HG03175 (cell line): ENCODE measurements around the gene CEP78.
"Not testable (repeated sequence)": the region's sequence is repeated elsewhere in the genome, so short reads cannot be mapped to it uniquely, and the experiment has no call there.

Experiments used
- ATAC-seq: cut with Tn5 transposase; IDR thresholded peaks from one replicate; pipeline ENCODE4 v1.9.1; 2021; ENCODE audit warnings: mild to moderate bottlenecking, moderate library complexity; ENCODE audit not compliant: unreplicated experiment

CEP78 gene

GRCh38 chr9:78235256-78235761 lies 566 bp upstream of the CEP78 start:
- no peak for ATAC-seq

DNA sequence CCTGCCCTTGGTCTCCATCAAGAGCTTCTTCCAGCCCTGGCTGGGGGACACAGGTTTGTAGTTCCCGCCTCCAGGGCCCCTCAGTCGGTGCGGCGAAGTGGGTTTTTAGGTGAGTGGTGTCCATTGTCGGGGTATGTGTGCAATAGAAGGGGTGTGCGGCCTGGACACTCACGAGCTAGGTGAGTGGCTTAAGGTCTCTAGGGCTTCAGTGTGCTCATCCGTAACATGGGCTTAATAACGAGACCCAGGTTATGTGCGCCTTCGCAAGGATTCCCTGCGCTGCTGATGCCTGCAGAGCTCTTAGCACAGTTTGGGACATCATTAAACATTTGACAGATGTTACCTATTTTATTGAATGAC lies 656 bp downstream of the CEP78 start:
- peak; percentile 17 for ATAC-seq

- no peak for ATAC-seq
These were observed 2.5 kb downstream of the CEP78 start for GRCh38 chr9:78238046-78239038.

DNA sequence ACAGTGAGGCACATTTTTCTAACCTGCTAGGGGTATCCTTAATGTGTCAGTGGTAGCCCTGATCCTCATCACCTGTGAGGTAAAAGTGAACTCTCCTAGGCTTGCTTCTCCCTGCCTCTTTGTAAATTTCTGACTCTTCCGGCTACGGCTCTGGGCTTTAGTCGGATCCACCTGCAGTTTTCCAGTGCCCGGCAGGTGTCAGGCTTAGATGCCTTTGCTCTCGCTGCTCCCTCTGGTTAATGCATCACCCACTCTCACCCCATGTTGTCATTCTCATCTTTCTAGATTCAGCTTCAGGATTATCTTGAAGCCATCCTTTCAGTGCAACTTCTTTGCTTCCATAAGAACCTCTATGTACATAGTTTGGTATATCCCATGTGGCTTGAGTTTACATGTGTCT lies 3.6 kb downstream of the CEP78 start:
- no peak for ATAC-seq

DNA sequence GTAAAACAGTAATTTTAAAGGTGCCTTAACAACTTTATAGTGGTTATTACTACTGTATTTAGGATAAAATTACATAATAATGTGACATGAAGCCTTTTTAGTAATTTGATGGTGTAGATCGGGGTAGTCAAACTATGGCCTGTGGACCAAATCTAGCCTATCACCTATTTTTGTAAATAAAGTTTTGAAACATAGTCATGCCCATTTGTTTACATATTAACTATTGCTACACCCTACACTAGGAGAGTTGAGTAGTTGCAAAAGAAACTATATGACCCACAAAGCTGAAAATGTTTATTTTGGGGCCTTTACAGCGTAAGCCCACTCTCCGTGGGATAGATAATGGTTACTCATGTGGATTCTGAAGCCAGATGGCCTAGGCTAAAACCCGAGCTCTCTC lies 6.2 kb downstream of the CEP78 start:
- no peak for ATAC-seq

- no peak for ATAC-seq
These were observed 7.3 kb downstream of the CEP78 start for GRCh38 chr9:78243130-78243529.

DNA sequence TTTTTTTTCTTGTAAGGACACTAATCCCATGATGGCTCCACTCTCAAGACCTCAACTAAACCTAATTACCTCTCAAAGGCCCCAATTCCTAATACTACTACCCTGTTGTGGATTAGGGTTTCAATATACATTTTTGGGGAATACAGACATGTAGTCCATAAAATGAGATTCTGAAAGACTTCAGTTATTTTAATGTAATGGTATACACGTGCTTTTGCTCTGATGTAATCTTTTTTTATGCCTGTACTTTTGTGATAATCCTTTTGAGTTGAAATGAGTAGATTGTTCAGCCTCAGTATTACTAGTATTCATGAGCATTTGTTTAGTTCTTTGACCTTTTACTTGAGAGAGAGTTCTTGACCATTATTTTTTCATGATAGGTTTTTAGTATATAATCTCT lies 9.5 kb downstream of the CEP78 start:
- no peak for ATAC-seq

- ATAC-seq = no peak
These were observed 12.8 kb downstream of the CEP78 start for GRCh38 chr9:78248635-78249034.

GRCh38 chr9:78249542-78249941 lies 13.7 kb downstream of the CEP78 start:
- no peak for ATAC-seq

GRCh38 chr9:78252616-78253015 lies 16.7 kb downstream of the CEP78 start:
- ATAC-seq = no peak

GRCh38 chr9:78253285-78253684 lies 17.4 kb downstream of the CEP78 start:
- no peak for ATAC-seq

DNA sequence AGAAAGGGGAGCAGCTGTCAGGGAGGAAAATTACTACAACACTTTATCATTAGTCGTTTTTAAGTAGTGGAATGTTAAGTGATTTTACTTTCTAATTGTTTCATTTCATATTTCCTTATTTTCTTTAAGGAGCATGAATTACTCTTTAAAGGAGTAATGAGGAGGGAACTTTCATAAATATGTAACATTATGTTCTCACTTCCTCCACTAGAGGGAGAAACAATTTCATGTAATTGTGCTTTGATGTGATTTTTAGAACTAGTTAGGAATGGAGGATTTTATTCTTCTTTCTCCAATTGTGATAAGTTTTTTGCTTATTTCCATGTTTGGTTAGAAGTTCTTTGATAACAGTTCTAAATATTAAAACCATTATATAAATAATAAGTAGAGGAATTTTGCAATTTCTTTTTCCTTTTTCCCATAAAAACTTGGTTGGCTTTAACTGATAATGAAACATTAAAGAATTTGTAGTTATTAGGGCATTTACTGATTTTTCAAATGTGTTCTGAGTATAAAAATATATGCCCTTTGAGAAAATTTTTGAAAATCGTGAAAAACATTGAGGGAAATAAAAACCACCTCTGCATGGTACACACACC lies 25.6 kb downstream of the CEP78 start:
- ATAC-seq = peak; percentile 62

- ATAC-seq = no peak
These were observed 26.8 kb downstream of the CEP78 start for GRCh38 chr9:78262655-78263054.

DNA sequence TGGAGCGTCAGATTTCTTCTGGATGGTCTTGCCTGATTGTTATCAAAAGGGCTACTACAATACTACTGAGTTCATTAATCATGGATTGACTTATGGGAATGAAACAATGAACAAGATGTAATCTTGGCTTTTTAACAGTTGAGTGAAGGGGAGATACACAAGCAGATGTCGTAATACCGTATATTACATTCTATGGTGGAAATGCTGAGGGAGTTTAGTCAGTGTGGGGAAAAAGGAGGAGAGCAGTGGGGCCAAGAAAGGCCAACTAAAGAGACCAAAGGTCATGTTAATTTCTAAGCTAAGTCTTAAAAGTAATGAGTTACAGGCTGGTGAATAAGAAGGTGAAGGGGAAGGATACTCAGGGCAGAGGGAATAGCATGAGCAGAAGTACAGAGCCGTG lies 32.0 kb downstream of the CEP78 start:
- ATAC-seq = no peak

DNA sequence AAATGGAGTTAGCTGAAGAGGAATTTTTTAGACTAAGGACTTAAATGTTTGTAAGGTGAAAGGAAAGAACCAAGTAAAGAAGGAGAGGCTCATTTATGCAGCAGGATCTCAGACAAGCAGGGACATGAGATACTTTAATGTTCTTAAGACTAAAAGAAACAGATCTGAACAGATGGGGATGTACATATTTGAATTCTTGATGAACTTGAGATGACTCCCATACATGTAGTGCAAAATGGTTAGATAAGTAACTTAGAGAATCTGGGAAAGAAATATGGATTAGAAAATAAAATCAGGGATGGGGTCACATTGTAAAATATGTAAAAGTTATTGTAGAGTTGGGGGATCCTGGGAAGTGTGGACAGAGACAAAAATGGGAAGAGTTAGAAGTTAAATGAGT lies 33.9 kb downstream of the CEP78 start:
- no peak for ATAC-seq

DNA sequence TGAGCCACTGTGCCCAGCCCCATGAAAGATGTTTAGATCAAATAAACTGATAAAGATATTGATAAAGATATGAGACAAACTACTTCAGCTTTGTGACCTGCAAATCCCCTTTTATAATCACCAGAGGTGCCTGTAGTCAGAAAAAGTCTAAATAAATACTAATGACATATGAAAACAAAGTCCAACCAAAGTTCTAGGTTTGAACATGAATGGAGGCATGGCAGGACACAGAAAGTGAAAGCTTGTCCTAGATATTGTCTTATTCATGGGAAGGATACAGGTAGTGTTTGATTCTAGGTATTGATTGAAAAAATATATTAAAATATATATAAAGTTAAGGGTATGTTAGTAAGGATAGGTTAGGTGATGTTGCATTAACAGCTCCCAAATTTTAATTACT lies 36.4 kb downstream of the CEP78 start:
- ATAC-seq = no peak

GRCh38 chr9:78273761-78274160 lies 37.9 kb downstream of the CEP78 start:
- ATAC-seq = no peak

GRCh38 chr9:78278177-78278777 lies 42.4 kb downstream of the CEP78 start:
- ATAC-seq = no peak

DNA sequence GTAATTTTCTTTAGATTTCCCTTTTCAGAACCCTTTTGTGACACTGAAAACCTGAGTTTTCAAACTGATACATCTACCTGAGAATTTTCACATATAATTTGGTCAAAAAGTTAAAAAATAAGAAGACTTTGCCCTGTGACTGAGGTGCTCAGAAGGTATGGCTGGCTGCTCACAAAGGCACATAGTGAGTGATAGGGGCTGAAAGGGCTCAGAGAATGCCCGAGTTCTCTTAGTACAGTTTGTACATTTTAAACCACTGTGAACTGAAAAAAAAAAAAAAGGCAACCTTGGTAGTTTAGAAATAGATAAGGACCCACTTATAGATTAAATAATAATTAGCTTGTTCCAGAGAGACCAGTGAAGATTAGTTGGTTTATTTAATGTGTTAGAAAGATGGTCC lies 42.9 kb downstream of the CEP78 start:
- ATAC-seq = no peak

DNA sequence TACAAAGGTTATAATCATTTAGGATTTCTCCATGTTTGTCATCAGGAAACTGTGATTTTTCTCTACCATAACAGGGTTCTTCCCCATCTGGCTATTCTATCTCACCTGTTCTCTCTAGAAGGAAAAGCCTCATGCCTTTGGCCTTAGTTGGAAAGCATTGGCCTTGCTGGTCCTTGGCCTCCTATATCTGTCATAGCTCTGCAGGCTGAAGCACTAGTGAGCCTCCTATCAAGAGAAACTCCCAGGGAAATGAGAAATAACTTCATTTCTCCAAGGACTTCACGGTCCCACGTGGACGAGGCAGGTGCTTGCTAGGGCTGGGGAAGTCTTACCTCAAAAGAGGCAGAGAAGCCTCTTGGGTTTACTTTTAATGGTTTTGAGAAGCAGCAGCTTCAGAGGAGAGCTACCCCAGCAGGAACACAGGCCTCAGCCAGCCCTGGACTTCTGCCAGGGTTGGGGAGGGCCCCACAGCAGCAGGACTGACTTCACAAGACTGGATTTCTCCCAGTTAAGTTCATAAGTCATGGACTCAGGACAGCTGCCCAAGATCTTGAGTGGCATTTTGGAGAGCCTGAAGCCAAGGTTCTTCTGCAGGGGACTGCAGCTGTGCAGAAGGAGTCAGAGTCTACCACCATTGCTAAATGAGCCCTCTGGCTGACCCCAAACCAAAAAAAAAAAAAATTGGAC lies 45.2 kb downstream of the CEP78 start:
- no peak for ATAC-seq

- not testable (repeated sequence) for ATAC-seq
These were observed 48.3 kb downstream of the CEP78 start for GRCh38 chr9:78284181-78284580.
